ENCODE results near the gene SPTA1.

The SPTA1 gene

GRCh38 chr1:158675563-158676323 is 10.8 kb downstream of the SPTA1 start:
- Histone ChIP-seq H3K4me1 (ENCODE audit: insufficient read depth, low read length, poor library complexity, severe bottlenecking) (peaks cover 12% of the 10 kb centered on the region), H3K9me2 (replicated peaks; ENCODE audit: low read depth, low read length) (no peaks in the 10 kb centered on the region), H3K36me3 (ENCODE audit: insufficient read depth, low read length) (no peaks in the 10 kb centered on the region), H2AFZ (ENCODE audit: low read length) (0 out of 2 replicates have a peak overlapping the region, but pooled peaks have one; percentile 17), H3F3A (ENCODE audit: low read depth) (no peaks in the 10 kb centered on the region), H3K9ac (ENCODE audit: low read depth, low read length, poor library complexity, severe bottlenecking) (no peak overlapping the region), H3K79me2 (ENCODE audit: insufficient read depth, low read length) (no peaks in the 10 kb centered on the region), H3K27me3 (ENCODE audit: insufficient read depth, low read length, poor library complexity, severe bottlenecking) (no peaks in the 10 kb centered on the region), H4K20me1 (ENCODE audit: insufficient read depth, low read length, poor library complexity, severe bottlenecking) (no peaks in the 10 kb centered on the region), H3K4me2 (ENCODE audit: low read depth, low read length, poor library complexity, severe bottlenecking) (peak overlapping the region; percentile 11), H3K4me3 (ENCODE audit: low read length, poor library complexity, severe bottlenecking) (no peak overlapping the region), H3K9me3 (ENCODE audit: insufficient read depth, low read depth, low read length) (no peaks in the 10 kb centered on the region)
- TF ChIP-seq CTCF (conservative IDR thresholded peaks at IDR 0.05; ENCODE audit: low read length) (no peak), EZH2phosphoT487 (IDR thresholded peaks at IDR 0.05; ENCODE audit: borderline replicate concordance) (no peak)

GRCh38 chr1:158674302-158674701 is 12.2 kb downstream of the SPTA1 start:
- Histone ChIP-seq H2AFZ (ENCODE audit: low read length) (no peak overlapping the region), H3K4me1 (ENCODE audit: insufficient read depth, low read length, poor library complexity, severe bottlenecking) (peaks cover 12% of the 10 kb centered on the region), H3K4me2 (ENCODE audit: low read depth, low read length, poor library complexity, severe bottlenecking) (no peak overlapping the region), H3K27me3 (ENCODE audit: insufficient read depth, low read length, poor library complexity, severe bottlenecking) (no peaks in the 10 kb centered on the region), H3K9ac (ENCODE audit: low read depth, low read length, poor library complexity, severe bottlenecking) (no peak overlapping the region), H3K4me3 (ENCODE audit: low read length, poor library complexity, severe bottlenecking) (no peak overlapping the region), H3K36me3 (ENCODE audit: insufficient read depth, low read length) (no peaks in the 10 kb centered on the region), H3K9me3 (ENCODE audit: insufficient read depth, low read depth, low read length) (no peaks in the 10 kb centered on the region), H3K9me2 (replicated peaks; ENCODE audit: low read depth, low read length) (no peaks in the 10 kb centered on the region), H3K79me2 (ENCODE audit: insufficient read depth, low read length) (no peaks in the 10 kb centered on the region), H3F3A (ENCODE audit: low read depth) (no peaks in the 10 kb centered on the region), H4K20me1 (ENCODE audit: insufficient read depth, low read length, poor library complexity, severe bottlenecking) (no peaks in the 10 kb centered on the region)
- no peak for TF ChIP-seq EZH2phosphoT487 (IDR thresholded peaks at IDR 0.05; ENCODE audit: borderline replicate concordance)
- TF ChIP-seq CTCF (conservative IDR thresholded peaks at IDR 0.05; ENCODE audit: low read length): no peak

- H4K20me1 ChIP-seq (ENCODE audit: insufficient read depth, low read length, poor library complexity, severe bottlenecking): no peaks in the 10 kb centered on the region
- H3K4me2 ChIP-seq (ENCODE audit: low read depth, low read length, poor library complexity, severe bottlenecking): no peak overlapping the region
- no peaks in the 10 kb centered on the region for H3K9me2 ChIP-seq (replicated peaks; ENCODE audit: low read depth, low read length)
- H3K27me3 ChIP-seq (ENCODE audit: insufficient read depth, low read length, poor library complexity, severe bottlenecking): no peaks in the 10 kb centered on the region
- TF ChIP-seq CTCF (conservative IDR thresholded peaks at IDR 0.05; ENCODE audit: low read length) (no peak), EZH2phosphoT487 (IDR thresholded peaks at IDR 0.05; ENCODE audit: borderline replicate concordance) (no peak)
- no peaks in the 10 kb centered on the region for H3K9me3 ChIP-seq (ENCODE audit: insufficient read depth, low read depth, low read length)
- no peak overlapping the region for H2AFZ ChIP-seq (ENCODE audit: low read length)
- no peak overlapping the region for H3K4me3 ChIP-seq (ENCODE audit: low read length, poor library complexity, severe bottlenecking)
- no peaks in the 10 kb centered on the region for H3K4me1 ChIP-seq (ENCODE audit: insufficient read depth, low read length, poor library complexity, severe bottlenecking)
- H3K36me3 ChIP-seq (ENCODE audit: insufficient read depth, low read length): no peaks in the 10 kb centered on the region
- H3K79me2 ChIP-seq (ENCODE audit: insufficient read depth, low read length): no peaks in the 10 kb centered on the region
- H3K9ac ChIP-seq (ENCODE audit: low read depth, low read length, poor library complexity, severe bottlenecking): no peak overlapping the region
- no peaks in the 10 kb centered on the region for H3F3A ChIP-seq (ENCODE audit: low read depth)
Observed at GRCh38 chr1:158666037-158666436, 20.5 kb downstream of the SPTA1 start.
